ENCODE data around the gene SPATA6.
"Not testable (repeated sequence)": the region's sequence is repeated elsewhere in the genome, so short reads cannot be mapped to it uniquely, and the experiment has no call there.

DNA sequence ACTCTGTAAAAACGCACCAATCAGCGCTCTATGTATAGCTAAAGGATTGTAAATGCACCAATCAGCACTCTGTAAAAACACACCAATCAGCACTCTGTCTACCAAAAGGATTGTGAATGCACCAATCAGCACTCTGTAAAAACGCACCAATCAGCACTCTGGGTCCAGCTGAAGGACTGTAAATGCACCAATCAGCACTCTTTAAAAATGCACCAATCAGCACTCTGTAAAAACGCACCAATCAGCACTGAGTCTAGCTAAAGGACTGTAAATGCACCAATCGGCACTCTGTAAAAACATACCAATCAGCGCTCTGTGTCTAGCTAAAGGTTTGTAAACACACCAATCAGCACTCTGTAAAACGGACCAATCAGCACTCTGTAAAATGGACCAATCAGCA, 27.8 kb downstream of the SPATA6 start:
- TF ChIP-seq CTCF (conservative IDR thresholded peaks at IDR 0.05; ENCODE audit: low read length); EZH2phosphoT487 (IDR thresholded peaks at IDR 0.05; ENCODE audit: borderline replicate concordance): not testable (repeated sequence)
